PC-9 (cell line): Measurements from ENCODE around the gene TNPO2. TPM values are rescaled to one million over a fixed set of nuclear protein-coding genes. Genes with fewer than 3 reads are reported as not detected.
"Not testable (repeated sequence)": the region's sequence is repeated elsewhere in the genome, so short reads cannot be mapped to it uniquely, and the experiment has no call there.

Experiments
- BruUV-seq: library from RNA; stranded (reverse); fragments of 400-500 nt; replicated peaks from 2 replicates; lab custom pipeline; 2021; lab: Mats Ljungman, UMichigan
- CTCF ChIA-PET: fragments of 300-600 bp; sonication (Branson Sonifier 250); formaldehyde crosslinking; loops from one replicate; lab custom pipeline; 2022; ENCODE audit warnings: antibody characterized with exemption; lab: Charles Lee
- POLR2A ChIA-PET: fragments of 300-600 bp; sonication (Branson Sonifier 250); formaldehyde crosslinking; loops from one replicate; lab custom pipeline; 2022; ENCODE audit warnings: antibody characterized with exemption; ENCODE audit not compliant: unreplicated experiment; lab: Charles Lee
- DNase-seq, 2 experiments: peaks; one replicate each; pipeline versions ENCODE4 v3.0.0 to v3.0.0-alpha.2; 2015 to 2022; ENCODE audit warnings: mixed read lengths in 1 of 2
- H2AFZ ChIP-seq: fragments of 200-600 bp; sonication (generic); 2 replicates; pipeline ENCODE4 v1.8.1; 2017; ENCODE audit warnings: antibody characterized with exemption
- H3F3A ChIP-seq: fragments of 200-600 bp; sonication (generic); 2 replicates; pipeline ENCODE4 v1.8.1; 2017; ENCODE audit warnings: antibody characterized with exemption, mild to moderate bottlenecking, low read depth; ENCODE audit not compliant: insufficient read depth
- H3K27ac ChIP-seq: fragments of 200-600 bp; sonication (generic); 2 replicates; pipeline ENCODE4 v1.6.1; 2016; ENCODE audit warnings: mixed run types
- H3K27me3 ChIP-seq: fragments of 200-600 bp; sonication (generic); 2 replicates; pipeline ENCODE4 v1.6.1; 2016; ENCODE audit warnings: low read depth, mixed run types; ENCODE audit not compliant: insufficient read depth
- H3K36me3 ChIP-seq: fragments of 200-600 bp; sonication (generic); 2 replicates; pipeline ENCODE4 v1.6.1; 2016; ENCODE audit warnings: low read depth, mixed run types
- H3K4me1 ChIP-seq: fragments of 200-600 bp; sonication (generic); replicated peaks from 2 replicates; pipeline ENCODE4 v1.6.1; 2016; ENCODE audit warnings: mixed run types; ENCODE audit not compliant: insufficient read depth
- H3K4me2 ChIP-seq: fragments of 200-600 bp; sonication (generic); 2 replicates; pipeline ENCODE4 v1.6.1; 2017; ENCODE audit warnings: mixed run types
- H3K4me3 ChIP-seq: fragments of 200-600 bp; sonication (generic); 2 replicates; pipeline ENCODE4 v1.6.1; 2016; ENCODE audit warnings: mixed run types
- H3K79me2 ChIP-seq: fragments of 200-600 bp; sonication (generic); 2 replicates; pipeline ENCODE4 v1.6.1; 2017; ENCODE audit warnings: low read depth, mixed run types
- H3K9me2 ChIP-seq: fragments of 200-600 bp; sonication (generic); 2 replicates; pipeline ENCODE4 v1.8.1; 2017; ENCODE audit warnings: mild to moderate bottlenecking; ENCODE audit not compliant: insufficient read depth
- H3K9me3 ChIP-seq: fragments of 200-600 bp; sonication (generic); 2 replicates; pipeline ENCODE4 v1.8.1; 2016; ENCODE audit warnings: low read depth; ENCODE audit not compliant: insufficient read depth
- H4K20me1 ChIP-seq: fragments of 200-600 bp; sonication (generic); 2 replicates; pipeline ENCODE4 v1.8.1; 2017; ENCODE audit not compliant: insufficient read depth
- EZH2 ChIP-seq: fragments of 200-600 bp; sonication (generic); IDR thresholded peaks from 2 replicates; pipeline ENCODE4 v1.8.0; 2017; ENCODE audit warnings: antibody characterized with exemption, low read depth
- intact Hi-C: fragments of 100-400 bp; cut with micrococcal nuclease; formaldehyde crosslinking; loops from one replicate; pipeline ENCODE4 v1.10.0; 2022; ENCODE audit not compliant: unreplicated experiment
- total RNA-seq: library from RNA; stranded (reverse); gene quantifications from 2 replicates; pipeline ENCODE4 v1.2.3, GENCODE V29; 2021
- TF ChIP-seq, protein P1 (sequence below): fragments of 200-600 bp; sonication (generic); conservative IDR thresholded peaks from 2 replicates; pipeline ENCODE4 v1.6.1; 2017; ENCODE audit warnings: mixed run types, antibody characterized with exemption, mild to moderate bottlenecking, moderate library complexity

The TNPO2 gene
- total RNA-seq, 1 experiment from 2014 or later: 77.5 TPM

DNA sequence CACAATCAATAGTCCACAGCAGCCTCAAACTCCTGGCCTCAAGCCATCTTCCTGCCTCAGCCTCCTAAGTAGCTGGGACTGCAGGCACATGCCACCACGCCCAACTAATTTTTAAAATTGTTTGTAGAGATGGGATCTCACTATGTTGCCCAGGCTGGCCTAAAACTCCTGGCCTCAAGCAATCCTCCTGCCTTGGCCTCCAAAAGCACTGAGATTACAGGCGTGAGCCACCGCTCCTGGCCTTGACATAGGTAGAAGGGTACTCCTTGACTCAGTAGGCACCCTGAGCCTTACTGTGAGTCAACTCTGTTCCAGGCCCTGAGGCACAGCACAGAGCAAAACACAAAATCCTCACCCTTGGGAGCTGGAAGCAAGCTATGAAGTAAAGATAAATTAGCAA lies 7.8 kb downstream of the TNPO2 start:
- no peaks in the 10 kb centered on the region for H3K27me3 ChIP-seq
- intact Hi-C loops: no loop called here
- no peak for TF ChIP-seq EZH2
- TF ChIP-seq, protein P1, sequence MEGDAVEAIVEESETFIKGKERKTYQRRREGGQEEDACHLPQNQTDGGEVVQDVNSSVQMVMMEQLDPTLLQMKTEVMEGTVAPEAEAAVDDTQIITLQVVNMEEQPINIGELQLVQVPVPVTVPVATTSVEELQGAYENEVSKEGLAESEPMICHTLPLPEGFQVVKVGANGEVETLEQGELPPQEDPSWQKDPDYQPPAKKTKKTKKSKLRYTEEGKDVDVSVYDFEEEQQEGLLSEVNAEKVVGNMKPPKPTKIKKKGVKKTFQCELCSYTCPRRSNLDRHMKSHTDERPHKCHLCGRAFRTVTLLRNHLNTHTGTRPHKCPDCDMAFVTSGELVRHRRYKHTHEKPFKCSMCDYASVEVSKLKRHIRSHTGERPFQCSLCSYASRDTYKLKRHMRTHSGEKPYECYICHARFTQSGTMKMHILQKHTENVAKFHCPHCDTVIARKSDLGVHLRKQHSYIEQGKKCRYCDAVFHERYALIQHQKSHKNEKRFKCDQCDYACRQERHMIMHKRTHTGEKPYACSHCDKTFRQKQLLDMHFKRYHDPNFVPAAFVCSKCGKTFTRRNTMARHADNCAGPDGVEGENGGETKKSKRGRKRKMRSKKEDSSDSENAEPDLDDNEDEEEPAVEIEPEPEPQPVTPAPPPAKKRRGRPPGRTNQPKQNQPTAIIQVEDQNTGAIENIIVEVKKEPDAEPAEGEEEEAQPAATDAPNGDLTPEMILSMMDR: no peak
- H3K4me1 ChIP-seq: peaks cover 9% of the 10 kb centered on the region; the same call in 1 of the 2 replicates
- no peak overlapping the region for H3K4me2 ChIP-seq
- BruUV-seq: no TSS peak
- H3K79me2 ChIP-seq: peaks cover 60% of the 10 kb centered on the region
- H3K27ac ChIP-seq: no peak overlapping the region
- ChIA-PET CTCF (interaction anchor here (0.6 to 0.7 kb wide), 2 partner anchors 249 to 297 kb away, joined by 3 to 7 read pairs; no protein-coding TSS in a partner anchor), POLR2A (interaction anchor here (0.6 to 0.7 kb wide), 2 partner anchors 21 to 51 kb away, joined by 7 to 17 read pairs; partner anchors contain the start of gene GET3)
- no peak overlapping the region for H3K4me3 ChIP-seq
- H4K20me1 ChIP-seq: peaks cover 42% of the 10 kb centered on the region
- peaks cover 63% of the 10 kb centered on the region for H3F3A ChIP-seq
- no peak overlapping the region for H2AFZ ChIP-seq
- H3K9me3 ChIP-seq: no peaks in the 10 kb centered on the region
- peaks cover 64% of the 10 kb centered on the region for H3K36me3 ChIP-seq
- no peak for DNase-seq
- H3K9me2 ChIP-seq: no peaks in the 10 kb centered on the region

- no peak overlapping the region for H2AFZ ChIP-seq
- BruUV-seq: no TSS peak
- no peak overlapping the region for H3K4me3 ChIP-seq
- TF ChIP-seq, protein P1: no peak
- no peak for TF ChIP-seq EZH2
- H3K36me3 ChIP-seq: peaks cover 64% of the 10 kb centered on the region
- H3F3A ChIP-seq: peaks cover 71% of the 10 kb centered on the region
- no peak overlapping the region for H3K27ac ChIP-seq
- H3K79me2 ChIP-seq: peaks cover 52% of the 10 kb centered on the region
- no peaks in the 10 kb centered on the region for H3K27me3 ChIP-seq
- intact Hi-C loops: no loop called here
- H3K9me2 ChIP-seq: no peaks in the 10 kb centered on the region
- no peak for DNase-seq
- peaks cover 36% of the 10 kb centered on the region for H4K20me1 ChIP-seq
- ChIA-PET POLR2A (no interaction called here), CTCF (no interaction called here)
- peaks cover 1% of the 10 kb centered on the region; the same call in 1 of the 2 replicates for H3K4me1 ChIP-seq
- no peak overlapping the region for H3K4me2 ChIP-seq
- H3K9me3 ChIP-seq: no peaks in the 10 kb centered on the region
These were observed 8.6 kb downstream of the TNPO2 start for GRCh38 chr19:12715102-12715501.

DNA sequence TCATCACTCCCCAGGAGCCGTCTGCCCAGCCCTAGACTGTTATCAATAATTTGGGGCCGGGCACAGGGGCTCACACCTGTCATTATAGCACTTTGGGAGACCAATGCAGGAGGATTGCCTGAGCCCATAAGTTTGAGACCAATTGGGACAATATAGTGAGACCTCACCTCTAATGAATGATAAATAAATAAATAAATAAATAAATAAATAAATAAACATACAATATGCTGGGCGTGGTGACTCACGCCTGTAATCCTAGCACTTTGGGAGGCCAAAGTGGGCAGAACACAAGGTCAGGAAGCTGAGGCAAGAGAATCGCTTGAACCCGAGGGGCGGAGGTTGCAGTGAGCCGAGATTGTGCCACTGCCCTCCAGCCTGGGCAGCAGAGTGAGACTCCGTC lies 10.4 kb downstream of the TNPO2 start:
- H2AFZ ChIP-seq, DNase-seq, H3K27ac ChIP-seq, H3K4me2 ChIP-seq, CTCF ChIA-PET, H3K4me1 ChIP-seq, BruUV-seq, H3K9me2 ChIP-seq, H3K27me3 ChIP-seq, H3K9me3 ChIP-seq, H3K4me3 ChIP-seq, intact Hi-C loops: not testable (repeated sequence)
- peaks cover 60% of the 10 kb centered on the region for H3F3A ChIP-seq
- POLR2A ChIA-PET: interaction anchor here (0.6 kb wide), 1 partner anchor 284 kb away, joined by 4 read pairs; no protein-coding TSS in a partner anchor
- H3K79me2 ChIP-seq: peaks cover 34% of the 10 kb centered on the region
- H4K20me1 ChIP-seq: peaks cover 29% of the 10 kb centered on the region
- H3K36me3 ChIP-seq: peaks cover 56% of the 10 kb centered on the region

- H3K4me2 ChIP-seq, H3K27me3 ChIP-seq, H3K9me2 ChIP-seq, H2AFZ ChIP-seq, H3K4me1 ChIP-seq, H3K4me3 ChIP-seq, intact Hi-C loops, H3K9me3 ChIP-seq, H3K27ac ChIP-seq, POLR2A ChIA-PET, BruUV-seq: not testable (repeated sequence)
- Histone ChIP-seq H3K36me3 (peaks cover 46% of the 10 kb centered on the region), H3K79me2 (peaks cover 21% of the 10 kb centered on the region; the same call in 1 of the 2 replicates), H4K20me1 (peaks cover 20% of the 10 kb centered on the region), H3F3A (peaks cover 50% of the 10 kb centered on the region)
- DNase-seq: peak in 1 of 2 experiments; percentile 38
- CTCF ChIA-PET: interaction anchor here (0.7 kb wide), 1 partner anchor 58 kb away, joined by 6 read pairs; no protein-coding TSS in a partner anchor
- TF ChIP-seq, protein P1: peak; percentile 65
These were observed 11.7 kb downstream of the TNPO2 start for GRCh38 chr19:12712077-12712476.
